GM12878 (cell line): ENCODE data around the gene BUB3. TPM values are rescaled to one million over a fixed set of nuclear protein-coding genes. Genes with fewer than 3 reads are reported as not detected.

ENCODE experiments used
- ATAC-seq: fragments of 200-7000 bp; cut with Tn5 transposase; 3 replicates; pipeline ENCODE4 v1.9.1; 2020; ENCODE audit warnings: mild to moderate bottlenecking, moderate library complexity
- BruUV-seq: library from RNA; stranded (reverse); fragments of 400-500 nt; replicated peaks from 2 replicates; lab custom pipeline; 2021; lab: Mats Ljungman, UMichigan
- CTCF ChIA-PET: fragments of 300-600 bp; sonication (Branson Sonifier 250); formaldehyde crosslinking; extraction: SDS; loops from one replicate; lab custom pipeline; 2021; ENCODE audit warnings: inconsistent platforms; lab: Yijun Ruan, JAX
- POLR2A ChIA-PET: fragments of 350-600 bp; formaldehyde crosslinking; extraction: SDS; loops from one replicate; lab custom pipeline; 2021; ENCODE audit warnings: inconsistent platforms; lab: Charles Lee
- RAD21 ChIA-PET: fragments of 300-600 bp; sonication (Branson Sonifier 250); formaldehyde crosslinking; loops from one replicate; lab custom pipeline; 2023; ENCODE audit warnings: antibody characterized with exemption; ENCODE audit not compliant: unreplicated experiment; lab: Charles Lee
- SMC1A ChIA-PET: fragments of 300-600 bp; sonication (Branson Sonifier 250); formaldehyde crosslinking; loops from one replicate; lab custom pipeline; 2023; ENCODE audit not compliant: unreplicated experiment, uncharacterized antibody; lab: Charles Lee
- DNase-seq: peaks from one replicate; pipeline ENCODE4 v3.0.0-alpha.2; 2011; ENCODE audit warnings: low read depth, low spot score
- FAIRE-seq: peaks from 3 replicates; lab custom pipeline; 2011; peaks lifted over from hg19 to GRCh38; lab: Jason Lieb, UNC
- H2AFZ ChIP-seq: 2 replicates; pipeline ENCODE4 v1.6.0; 2011; ENCODE audit warnings: low read depth, low read length, control low read depth; ENCODE audit not compliant: control insufficient read depth
- H3K27ac ChIP-seq: 2 replicates; pipeline ENCODE4 v1.5.1; 2011; ENCODE audit warnings: control low read depth; ENCODE audit not compliant: control insufficient read depth, insufficient read depth
- H3K27me3 ChIP-seq, 2 experiments: replicated peaks in 1 of 2; 2 replicates each; pipeline versions ENCODE4 v1.6.0 to v1.6.1; 2011; ENCODE audit warnings: low read length in 1 of 2; ENCODE audit not compliant: control insufficient read depth in 2 of 2, insufficient read depth in 2 of 2
- H3K36me3 ChIP-seq, 2 experiments: 2 replicates each; pipeline ENCODE4 v1.5.1; 2011; ENCODE audit warnings: low read length in 1 of 2; ENCODE audit not compliant: control insufficient read depth in 2 of 2, insufficient read depth in 2 of 2
- H3K4me1 ChIP-seq: 2 replicates; pipeline ENCODE4 v1.6.1; 2011; ENCODE audit warnings: mild to moderate bottlenecking, low read length, moderate library complexity, mixed read lengths; ENCODE audit not compliant: control insufficient read depth, insufficient read depth
- H3K4me2 ChIP-seq: 2 replicates; pipeline ENCODE4 v1.6.0; 2011; ENCODE audit warnings: control low read depth; ENCODE audit not compliant: control insufficient read depth, insufficient read depth
- H3K4me3 ChIP-seq: fragments of 200-600 bp; sonication (generic); 2 replicates; pipeline ENCODE4 v1.5.1; 2016
- H3K79me2 ChIP-seq: 2 replicates; pipeline ENCODE4 v1.6.0; 2011; ENCODE audit warnings: low read length; ENCODE audit not compliant: control insufficient read depth, insufficient read depth
- H3K9ac ChIP-seq: 2 replicates; pipeline ENCODE4 v1.8.0; 2011; ENCODE audit warnings: low read length, control low read depth, mixed read lengths; ENCODE audit not compliant: control insufficient read depth, insufficient read depth
- H3K9me3 ChIP-seq: replicated peaks from 3 replicates; pipeline ENCODE4 v1.5.1; 2011; ENCODE audit warnings: mild to moderate bottlenecking, low read length; ENCODE audit not compliant: control insufficient read depth, insufficient read depth
- H4K20me1 ChIP-seq: 2 replicates; pipeline ENCODE4 v1.6.0; 2011; ENCODE audit not compliant: control insufficient read depth, insufficient read depth
- EGR1 ChIP-seq, 2 experiments: IDR thresholded peaks; 1 replicate in 1 of 2; 2 replicates in 1 of 2; pipeline ENCODE4 v1.6.1; 2011 to 2012; ENCODE audit warnings: low read depth in 2 of 2, low read length in 2 of 2, borderline replicate concordance in 1 of 2, mild to moderate bottlenecking in 1 of 2, moderate library complexity in 1 of 2
- IKZF1 ChIP-seq: fragments of 450-650 bp; conservative IDR thresholded peaks from 2 replicates; pipeline ENCODE4 v1.6.1; 2017; ENCODE audit warnings: antibody characterized with exemption, mild to moderate bottlenecking
- KAT2A ChIP-seq: conservative IDR thresholded peaks from 2 replicates; pipeline ENCODE4 v1.6.1; 2011; ENCODE audit warnings: low read depth, low read length; ENCODE audit not compliant: control insufficient read depth
- MTA3 ChIP-seq: IDR thresholded peaks from 2 replicates; pipeline ENCODE4 v1.6.1; 2012; ENCODE audit warnings: low read length, inconsistent platforms, borderline replicate concordance
- RAD51 ChIP-seq: fragments of 450-650 bp; IDR thresholded peaks from 2 replicates; pipeline ENCODE4 v1.6.1; 2016; ENCODE audit warnings: moderate library complexity, mild to moderate bottlenecking, inconsistent platforms
- RB1 ChIP-seq: fragments of 450-650 bp; formaldehyde crosslinking; IDR thresholded peaks from 2 replicates; pipeline ENCODE4 v1.6.1; 2017; ENCODE audit warnings: mild to moderate bottlenecking, borderline replicate concordance
- RCOR1 ChIP-seq: conservative IDR thresholded peaks from 2 replicates; pipeline ENCODE4 v1.6.1; 2012; ENCODE audit warnings: low read depth, low read length, improper control_type of control experiment
- RELB ChIP-seq: fragments of 450-650 bp; IDR thresholded peaks from 2 replicates; pipeline ENCODE4 v1.6.1; 2017; ENCODE audit warnings: low read depth, mild to moderate bottlenecking, moderate library complexity
- SKIL ChIP-seq: fragments of 450-650 bp; IDR thresholded peaks from 2 replicates; pipeline ENCODE4 v1.6.1; 2017; ENCODE audit warnings: mild to moderate bottlenecking, low read depth, inconsistent platforms; ENCODE audit not compliant: poor library complexity, severe bottlenecking
- TAF1 ChIP-seq: IDR thresholded peaks from 2 replicates; pipeline ENCODE4 v1.6.1; 2011; ENCODE audit warnings: mild to moderate bottlenecking, low read depth, low read length, borderline replicate concordance
- USF1 ChIP-seq: IDR thresholded peaks from 2 replicates; pipeline ENCODE4 v1.6.1; 2011; ENCODE audit warnings: borderline replicate concordance, low read depth, mild to moderate bottlenecking, moderate library complexity, mixed read lengths, low read length; ENCODE audit not compliant: insufficient read depth; ENCODE audit errors: extremely low read length
- WRNIP1 ChIP-seq: IDR thresholded peaks from 2 replicates; pipeline ENCODE4 v1.6.1; 2011; ENCODE audit warnings: low read depth, low read length, improper control_type of control experiment, borderline replicate concordance
- ZBTB33 ChIP-seq: fragments of 450-650 bp; IDR thresholded peaks from 2 replicates; pipeline ENCODE4 v1.6.1; 2017; ENCODE audit warnings: mild to moderate bottlenecking
- ZNF207 ChIP-seq: fragments of 450-650 bp; IDR thresholded peaks from 2 replicates; pipeline ENCODE4 v1.6.1; 2014; ENCODE audit warnings: antibody characterized with exemption, mild to moderate bottlenecking, borderline replicate concordance
- ZZZ3 ChIP-seq: IDR thresholded peaks from 2 replicates; pipeline ENCODE4 v1.6.1; 2011; ENCODE audit warnings: low read depth; ENCODE audit not compliant: control insufficient read depth, insufficient read length
- WGBS: methylation state at CpG from one replicate; pipeline ENCODE4 v1.1.6; 2016; ENCODE audit warnings: low lambda C conversion rate; ENCODE audit not compliant: insufficient replicate concordance, insufficient coverage; ENCODE audit errors: missing lambda C conversion rate; 5-methylcytosine and 5-hydroxymethylcytosine counted together
- in situ Hi-C: fragments of 300-500 bp; cut with MboI; formaldehyde crosslinking; loops from 9 replicates; pipeline ENCODE4 v1.14.3; 2018; ENCODE audit warnings: mixed read lengths
- intact Hi-C: fragments of 100-400 bp; cut with micrococcal nuclease; formaldehyde crosslinking; loops from one replicate; pipeline ENCODE4 v1.14.2; 2022; ENCODE audit not compliant: unreplicated experiment
- polyA plus RNA-seq, 11 experiments: library from polyadenylated mRNA; depleted of rRNA in 4 of 11; unstranded in 6 of 11; stranded (reverse) in 5 of 11; fragments of >200 nt; fragmentation: Nextera tagmentation in 4 of 11; fragmentation: Illumina TruSeq in 1 of 11; extraction: Ambion mirVana in 4 of 11; extraction: Trizol in 1 of 11; gene quantifications; 1 replicate in 1 of 11; 2 replicates in 10 of 11; pipeline versions ENCODE4 v1.2.1 to v1.2.3, GENCODE V29; 2011 to 2016; ENCODE audit warnings: inconsistent platforms in 2 of 11, missing spikeins in 2 of 11, low read depth in 1 of 11
- total RNA-seq, 4 experiments: library from RNA; depleted of rRNA in 3 of 4; stranded (reverse); fragments of >200 nt in 3 of 4; fragmentation: Illumina TruSeq in 1 of 4; extraction: Trizol in 1 of 4; gene quantifications; 2 replicates each; pipeline versions ENCODE4 v1.2.1 to v1.2.3, GENCODE V29; 2013 to 2021

BUB3 gene
- total and polyA plus RNA-seq, 10 of the 15 experiments (the other 5 are each of a cell fraction or from before 2014, with no cell fraction given), result 260 to 1,126 (median 441) TPM

GRCh38 chr10:123136806-123137642 is 17.2 kb upstream of the BUB3 start:
- H4K20me1 ChIP-seq, result no peaks in the 10 kb centered on the region
- peaks cover 7% of the 10 kb centered on the region for H3K4me1 ChIP-seq
- H3K4me3 ChIP-seq, result peak overlapping the region; percentile 86
- H3K36me3 ChIP-seq, result no peaks in the 10 kb centered on the region; a peak in 1 of 4 replicates
- SMC1A ChIA-PET, result interaction anchor here (1.0 kb wide), 1 partner anchor 69 kb away, joined by 3 read pairs; no protein-coding TSS in a partner anchor
- WGBS, result 30% methylated on average over 77 of the region's 83 CpGs
- H3K9me3 ChIP-seq, result no peaks in the 10 kb centered on the region; the same call in 2 of the 3 replicates
- in situ Hi-C loops, result no loop called here
- peak; percentile 17; the same call in 2 of the 3 replicates for ATAC-seq
- H3K79me2 ChIP-seq, result peaks cover 31% of the 10 kb centered on the region
- H3K27me3 ChIP-seq, result peaks cover 12 to 22% of the 10 kb centered on the region in 2 experiments; a peak in 3 of 4 replicates
- BruUV-seq, result no TSS peak
- peak overlapping the region; percentile 54 for H3K27ac ChIP-seq
- CTCF ChIA-PET, result no interaction called here
- no peak for DNase-seq
- H2AFZ ChIP-seq, result no peak overlapping the region
- no peak for FAIRE-seq
- POLR2A ChIA-PET, result no interaction called here
- peak overlapping the region; percentile 63 for H3K9ac ChIP-seq
- RAD21 ChIA-PET, result no interaction called here
- peak overlapping the region; percentile 60 for H3K4me2 ChIP-seq
- intact Hi-C loops, result no loop called here
- TF ChIP-seq SKIL (no peak), TAF1 (no peak), USF1 (no peak), RB1 (no peak), IKZF1 (no peak), EGR1 (IDR thresholded peaks at IDR 0.05; ENCODE audit: borderline replicate concordance in 1 of 2, low read depth in 2 of 2, low read length in 2 of 2) (0 out of 3 replicates have a peak, but pooled peaks of 1 of the 2 experiments have one; percentile 4), WRNIP1 (no peak), RELB (no peak), MTA3 (no peak), RAD51 (no peak), ZZZ3 (no peak), KAT2A (no peak), RCOR1 (no peak), ZNF207 (no peak), ZBTB33 (no peak)
